GM12892 (cell line): ENCODE results near the gene PCDH15.

Source experiments
- POLR2A ChIP-seq: IDR thresholded peaks from 2 replicates; pipeline ENCODE4 v1.6.1; 2011; ENCODE audit warnings: low read depth, low read length, control low read depth
- TAF1 ChIP-seq: IDR thresholded peaks from 2 replicates; pipeline ENCODE4 v1.6.1; 2011; ENCODE audit warnings: low read depth, mild to moderate bottlenecking, control low read depth, low read length, borderline replicate concordance

GRCh38 chr10:54653518-54653917 lies 147.5 kb downstream of the PCDH15 start:
- TF ChIP-seq POLR2A = no peak
- TF ChIP-seq TAF1 = no peak
